G401.6 (cell line): Measurements from ENCODE around the gene USP2.
A peak's percentile ranks its signal among the peaks of the same experiment; 100 is the strongest.

Experiments
- FAIRE-seq: peaks from 2 replicates; lab custom pipeline; 2012; peaks lifted over from hg19 to GRCh38; lab: Jason Lieb, UNC

The USP2 gene

GRCh38 chr11:119381181-119381988 is at the start of gene USP2:
Gene USP2, minus strand, starts transcription at chr11:119381690. Its CDS starts 8,210 bp downstream, at chr11:119373480.
- peak; percentile 95 for FAIRE-seq

- FAIRE-seq = no peak
Observed at GRCh38 chr11:119427279-119427678, 45.8 kb upstream of the USP2 start.

GRCh38 chr11:119426142-119426541 is 44.7 kb upstream of the USP2 start:
- no peak for FAIRE-seq

- FAIRE-seq = no peak
Observed at GRCh38 chr11:119424775-119425174, 43.3 kb upstream of the USP2 start.

GRCh38 chr11:119424276-119424675 is 42.8 kb upstream of the USP2 start:
- FAIRE-seq = no peak

- FAIRE-seq = no peak
Observed at GRCh38 chr11:119423509-119424254, 42.2 kb upstream of the USP2 start.

GRCh38 chr11:119422809-119423508 is 41.5 kb upstream of the USP2 start, which contains the start of gene THY1:
Gene THY1, minus strand, starts transcription at chr11:119423172. Its CDS starts 2,267 bp downstream, at chr11:119420905.
- FAIRE-seq = no peak

GRCh38 chr11:119421941-119422808 is 40.7 kb upstream of the USP2 start:
- no peak for FAIRE-seq

GRCh38 chr11:119421351-119421750 is 39.9 kb upstream of the USP2 start:
- no peak for FAIRE-seq

- FAIRE-seq = no peak
Observed at GRCh38 chr11:119420631-119421030, 39.1 kb upstream of the USP2 start.

- no peak for FAIRE-seq
Observed at GRCh38 chr11:119419834-119420492, 38.5 kb upstream of the USP2 start.

- FAIRE-seq = no peak
Observed at GRCh38 chr11:119419246-119419645, 37.8 kb upstream of the USP2 start.

GRCh38 chr11:119418759-119419158 is 37.3 kb upstream of the USP2 start:
- no peak for FAIRE-seq

- FAIRE-seq = no peak
Observed at GRCh38 chr11:119417726-119418540, 36.4 kb upstream of the USP2 start.

GRCh38 chr11:119416606-119417580 is 35.4 kb upstream of the USP2 start:
- no peak for FAIRE-seq

GRCh38 chr11:119415966-119416365 is 34.5 kb upstream of the USP2 start:
- FAIRE-seq = no peak

- FAIRE-seq = no peak
Observed at GRCh38 chr11:119415517-119415916, 34.0 kb upstream of the USP2 start.

GRCh38 chr11:119414734-119415133 is 33.2 kb upstream of the USP2 start:
- FAIRE-seq = no peak

GRCh38 chr11:119414321-119414720 is 32.8 kb upstream of the USP2 start:
- no peak for FAIRE-seq
